NCI-H226 (cell line): ENCODE data around the gene GLMN.

Experiments used
- DNase-seq: peaks from one replicate; pipeline ENCODE4 v3.0.0-alpha.2; 2015

Gene GLMN

GRCh38 chr1:92298573-92299476 is at the start of gene GLMN, which contains the start of gene RPAP2:
Gene GLMN (minus strand): TSS chr1:92298987. CDS start chr1:92297999, 988 bp downstream.
Gene RPAP2 (plus strand): TSS chr1:92299059. CDS start chr1:92299074, 15 bp downstream.
- DNase-seq: peak; percentile 84

GRCh38 chr1:92346866-92347640 is 48.3 kb upstream of the GLMN start:
- no peak for DNase-seq

GRCh38 chr1:92343061-92343460 is 44.3 kb upstream of the GLMN start:
- no peak for DNase-seq

GRCh38 chr1:92342401-92342800 is 43.6 kb upstream of the GLMN start:
- DNase-seq: no peak

GRCh38 chr1:92340154-92340553 is 41.4 kb upstream of the GLMN start:
- DNase-seq: no peak

GRCh38 chr1:92333668-92334067 is 34.9 kb upstream of the GLMN start:
- DNase-seq: no peak

GRCh38 chr1:92329347-92330129 is 30.8 kb upstream of the GLMN start:
- DNase-seq: peak; percentile 90

GRCh38 chr1:92327794-92328193 is 29.0 kb upstream of the GLMN start:
- no peak for DNase-seq

- DNase-seq: no peak
Observed at GRCh38 chr1:92326681-92327080, 27.9 kb upstream of the GLMN start.

GRCh38 chr1:92324784-92325183 is 26.0 kb upstream of the GLMN start:
- DNase-seq: no peak

GRCh38 chr1:92323473-92324453 is 25.0 kb upstream of the GLMN start:
- no peak for DNase-seq

GRCh38 chr1:92317836-92318493 is 19.2 kb upstream of the GLMN start:
- no peak for DNase-seq

- no peak for DNase-seq
Observed at GRCh38 chr1:92315766-92316599, 17.2 kb upstream of the GLMN start.

GRCh38 chr1:92314024-92314423 is 15.2 kb upstream of the GLMN start:
- no peak for DNase-seq

- DNase-seq: no peak
Observed at GRCh38 chr1:92310185-92310597, 11.4 kb upstream of the GLMN start.

GRCh38 chr1:92307980-92308379 is 9.2 kb upstream of the GLMN start:
- DNase-seq: no peak

- DNase-seq: no peak
Observed at GRCh38 chr1:92306020-92306419, 7.2 kb upstream of the GLMN start.

GRCh38 chr1:92301021-92301420 is 2.2 kb upstream of the GLMN start:
- DNase-seq: no peak

GRCh38 chr1:92299477-92300150 is 827 bp upstream of the GLMN start:
- no peak for DNase-seq

GRCh38 chr1:92298213-92298572 is 594 bp downstream of the GLMN start:
- no peak for DNase-seq
